CD14-positive monocyte (primary cell): ENCODE measurements around the gene HCAR1. TPM values are rescaled to one million over a fixed set of nuclear protein-coding genes. Genes with fewer than 3 reads are reported as not detected.

Experiments used
- DNase-seq, 3 donors: peaks; one replicate each; pipeline ENCODE4 v3.0.0-alpha.2; 2011 to 2022
- H2AFZ ChIP-seq: 2 replicates; pipeline ENCODE4 v1.6.0; 2012; ENCODE audit warnings: mild to moderate bottlenecking, low read depth, low read length, inconsistent platforms; ENCODE audit not compliant: insufficient read depth, poor library complexity, severe bottlenecking
- H3K27ac ChIP-seq, 2 donors: 1 replicate in 1 of 2; 2 replicates in 1 of 2; pipeline ENCODE4 v1.5.1; 2012 to 2013; ENCODE audit warnings: low read length in 2 of 2, control low read depth in 1 of 2, inconsistent platforms in 1 of 2, low read depth in 1 of 2, mild to moderate bottlenecking in 1 of 2
- H3K27me3 ChIP-seq, 2 donors: one replicate each; pipeline versions ENCODE4 v1.6.0 to v1.6.1; 2011 to 2013; ENCODE audit warnings: low read length in 2 of 2; ENCODE audit not compliant: control insufficient read depth in 2 of 2, insufficient read depth in 2 of 2
- H3K36me3 ChIP-seq, 2 donors: replicated peaks in 1 of 2; 1 replicate in 1 of 2; 2 replicates in 1 of 2; pipeline versions ENCODE4 v1.5.1 to v1.6.1; 2012 to 2013; ENCODE audit warnings: low read length in 2 of 2, control low read depth in 1 of 2, inconsistent platforms in 1 of 2, mild to moderate bottlenecking in 1 of 2; ENCODE audit not compliant: insufficient read depth in 2 of 2, control insufficient read depth in 1 of 2
- H3K4me1 ChIP-seq, 2 donors: 1 replicate in 1 of 2; 2 replicates in 1 of 2; pipeline versions ENCODE4 v1.5.1 to v1.6.1; 2012 to 2013; ENCODE audit warnings: low read length in 2 of 2, control low read depth in 1 of 2, inconsistent platforms in 1 of 2, mild to moderate bottlenecking in 1 of 2, moderate library complexity in 1 of 2; ENCODE audit not compliant: insufficient read depth in 2 of 2, control insufficient read depth in 1 of 2
- H3K4me2 ChIP-seq: replicated peaks from 2 replicates; pipeline ENCODE3; 2012; ENCODE audit warnings: low read length, moderate library complexity, mild to moderate bottlenecking; ENCODE audit not compliant: poor library complexity, severe bottlenecking; ENCODE audit errors: extremely low read depth
- H3K4me3 ChIP-seq, 3 experiments: fragments of 200-600 bp in 1 of 3; sonication (generic) in 1 of 3; replicated peaks in 1 of 3; 1 replicate in 2 of 3; 2 replicates in 1 of 3; pipeline ENCODE4 v1.5.1; 2011 to 2013; ENCODE audit warnings: low read length in 3 of 3, mild to moderate bottlenecking in 3 of 3, control low read depth in 2 of 3, low read depth in 2 of 3, inconsistent platforms in 1 of 3, moderate library complexity in 1 of 3
- H3K79me2 ChIP-seq: 2 replicates; pipeline ENCODE4 v1.6.0; 2012; ENCODE audit warnings: mild to moderate bottlenecking, control low read depth, inconsistent platforms, low read length, moderate library complexity; ENCODE audit not compliant: insufficient read depth
- H3K9ac ChIP-seq: 2 replicates; pipeline ENCODE4 v1.6.0; 2017; ENCODE audit warnings: low read length, mild to moderate bottlenecking; ENCODE audit not compliant: insufficient read depth, poor library complexity, severe bottlenecking
- H3K9me3 ChIP-seq, 2 donors: replicated peaks in 1 of 2; 1 replicate in 1 of 2; 2 replicates in 1 of 2; pipeline versions ENCODE4 v1.5.1 to v1.6.1; 2012 to 2013; ENCODE audit warnings: low read length in 2 of 2, control low read depth in 1 of 2; ENCODE audit not compliant: control insufficient read depth in 1 of 2, insufficient read depth in 1 of 2
- H4K20me1 ChIP-seq: 2 replicates; pipeline ENCODE4 v1.6.0; 2012; ENCODE audit warnings: mild to moderate bottlenecking, low read length, control low read depth, moderate library complexity; ENCODE audit not compliant: insufficient read depth
- H3K27ac Mint-ChIP-seq, 7 donors: one replicate each; pipeline ENCODE4 v1.8.0; 2020; ENCODE audit warnings: mild to moderate bottlenecking in 7 of 7, mixed read lengths in 7 of 7, moderate library complexity in 6 of 7, inconsistent platforms in 2 of 7
- H3K27me3 Mint-ChIP-seq, 3 donors: one replicate each; pipeline ENCODE4 v1.8.0; 2021 to 2022; ENCODE audit warnings: low read depth in 3 of 3, mild to moderate bottlenecking in 3 of 3, mixed read lengths in 3 of 3, moderate library complexity in 3 of 3, inconsistent platforms in 1 of 3
- H3K36me3 Mint-ChIP-seq, 2 donors: one replicate each; pipeline ENCODE4 v1.8.0; 2020; ENCODE audit warnings: mixed read lengths in 2 of 2, inconsistent platforms in 1 of 2, mild to moderate bottlenecking in 1 of 2
- H3K4me1 Mint-ChIP-seq: one replicate; pipeline ENCODE4 v1.8.0; 2020; ENCODE audit warnings: mild to moderate bottlenecking, mixed read lengths
- H3K4me3 Mint-ChIP-seq, 2 donors: one replicate each; pipeline ENCODE4 v1.8.0; 2020; ENCODE audit warnings: mild to moderate bottlenecking in 2 of 2, mixed read lengths in 2 of 2, moderate library complexity in 1 of 2
- H3K9me3 Mint-ChIP-seq, 7 donors: one replicate each; pipeline ENCODE4 v1.8.0; 2020 to 2022; ENCODE audit warnings: mixed read lengths in 7 of 7, mild to moderate bottlenecking in 6 of 7, moderate library complexity in 6 of 7, inconsistent platforms in 2 of 7
- CTCF ChIP-seq: fragments of 200-600 bp; IDR thresholded peaks from one replicate; pipeline ENCODE4 v1.8.0; 2022; ENCODE audit warnings: antibody characterized with exemption, mild to moderate bottlenecking
- WGBS: methylation state at CpG from one replicate; pipeline ENCODE4 v1.1.5; 2013; ENCODE audit warnings: missing lambda C conversion rate; ENCODE audit not compliant: insufficient coverage; 5-methylcytosine and 5-hydroxymethylcytosine counted together
- intact Hi-C, 2 donors: fragments of 100-400 bp; cut with micrococcal nuclease; formaldehyde crosslinking; loops; one replicate each; pipeline versions ENCODE4 v1.15.0 to v1.15.1; 2023
- polyA plus RNA-seq, 3 donors: library from polyadenylated mRNA; depleted of rRNA in 1 of 3; unstranded in 2 of 3; stranded (reverse) in 1 of 3; fragments of 300-500 nt in 2 of 3; fragments of >200 nt in 1 of 3; fragmentation: Illumina TruSeq in 2 of 3; gene quantifications; 1 replicate in 2 of 3; 2 replicates in 1 of 3; pipeline ENCODE4 v1.2.3, GENCODE V29; 2012 to 2021

HCAR1 gene
- polyA plus RNA-seq, 3 donors = not detected

- WGBS = 100% methylated on average over 1 of the region's 1 CpG
- Mint-ChIP-seq H3K27me3 (peaks cover 0 to 3% (median 0%) of the 10 kb centered on the region in 3 donors), H3K4me3 (no peak overlapping the region), H3K36me3 (peaks cover 45 to 58% of the 10 kb centered on the region in 2 donors), H3K27ac (peak overlapping the region in 1 of 7 donors; percentile 14), H3K9me3 (peaks cover 0 to 4% (median 0%) of the 10 kb centered on the region in 7 donors), H3K4me1 (peaks cover 25% of the 10 kb centered on the region)
- no peak overlapping the region for H3K4me3 ChIP-seq
- H3K9me3 ChIP-seq = no peaks in the 10 kb centered on the region
- intact Hi-C loops = loop anchor here in 1 of 2 donors (10.0 kb wide), 1 partner anchor 230 kb away; the partner anchor contains the start of genes KNTC1 and RSRC2
- H3K27ac ChIP-seq = no peak overlapping the region
- peaks cover 38 to 61% of the 10 kb centered on the region in 2 donors for H3K36me3 ChIP-seq
- H3K27me3 ChIP-seq = no peaks in the 10 kb centered on the region
- peaks cover 6 to 14% of the 10 kb centered on the region in 2 donors for H3K4me1 ChIP-seq
- H3K9ac ChIP-seq = no peak overlapping the region
- H3K79me2 ChIP-seq = peaks cover 39% of the 10 kb centered on the region
- DNase-seq = no peak
- H4K20me1 ChIP-seq = peaks cover 1% of the 10 kb centered on the region
- H3K4me2 ChIP-seq = no peak overlapping the region
- no peak for TF ChIP-seq CTCF
- no peak overlapping the region for H2AFZ ChIP-seq
Measured at GRCh38 chr12:122754790-122755189, 24.1 kb upstream of the HCAR1 start.

- peaks cover 26% of the 10 kb centered on the region for H3K79me2 ChIP-seq
- H3K4me1 Mint-ChIP-seq = peaks cover 27% of the 10 kb centered on the region
Measured at GRCh38 chr12:122753319-122753650, 22.6 kb upstream of the HCAR1 start.

More at GRCh38 chr12:122753319-122753650, 22.6 kb upstream of the HCAR1 start:
- Mint-ChIP-seq H3K4me3 (peak overlapping the region; percentile 94 to 98), H3K9me3 (peaks cover 0 to 5% (median 0%) of the 10 kb centered on the region in 7 donors), H3K27me3 (peaks cover 0 to 3% (median 0%) of the 10 kb centered on the region in 3 donors), H3K27ac (peak overlapping the region; percentile 78 to 99 (median 96)), H3K36me3 (peaks cover 38 to 43% of the 10 kb centered on the region in 2 donors)
- no peak for TF ChIP-seq CTCF
- intact Hi-C loops = loop anchor here (2.0 to 10.0 kb wide), 3 partner anchors 114 to 228 kb away; partner anchors contain the start of genes KNTC1 (in 1 of the 2) and RSRC2 (in 1 of the 2)
- peak overlapping the region; percentile 96 for H3K9ac ChIP-seq
- no peaks in the 10 kb centered on the region for H3K9me3 ChIP-seq
- no peaks in the 10 kb centered on the region for H4K20me1 ChIP-seq
- peak overlapping the region; percentile 94 for H2AFZ ChIP-seq
- peaks cover 29 to 46% of the 10 kb centered on the region in 2 donors for H3K36me3 ChIP-seq
- H3K27ac ChIP-seq = peak overlapping the region; percentile 65 to 94
- peak in 2 of 3 donors; percentile 32 to 50 for DNase-seq
- peak overlapping the region; percentile 80 for H3K4me2 ChIP-seq
- H3K4me3 ChIP-seq = peak overlapping the region; percentile 69 to 89 (median 86)
- H3K4me1 ChIP-seq = peaks cover 11 to 17% of the 10 kb centered on the region in 2 donors
- no peaks in the 10 kb centered on the region for H3K27me3 ChIP-seq
- 0% methylated on average over 2 of the region's 5 CpGs for WGBS
